HG03108 (cell line): Measurements from ENCODE around the gene PCNA.

Experiments used
- ATAC-seq: cut with Tn5 transposase; IDR thresholded peaks from one replicate; pipeline ENCODE4 v1.9.1; 2021; ENCODE audit warnings: moderate library complexity; ENCODE audit not compliant: unreplicated experiment

The PCNA gene

GRCh38 chr20:5069141-5069806, 50.5 kb downstream of the PCNA start:
- ATAC-seq = no peak

- ATAC-seq = no peak
Measured at GRCh38 chr20:5067877-5068645, 51.7 kb downstream of the PCNA start.

GRCh38 chr20:5065879-5066383, 53.8 kb downstream of the PCNA start:
- no peak for ATAC-seq

- ATAC-seq = no peak
Measured at GRCh38 chr20:5065166-5065878, 54.4 kb downstream of the PCNA start.
